Glomerular visceral epithelial cell (primary cell): ENCODE data around the gene GNPTG.
A peak's percentile ranks its signal among the peaks of the same experiment; 100 is the strongest.

Source experiments
- DNase-seq: peaks from one replicate; pipeline ENCODE4 v3.0.0-alpha.2; 2016; ENCODE audit errors: extremely low spot score

The GNPTG gene

GRCh38 chr16:1394367-1394951, 42.7 kb downstream of the GNPTG start:
- no peak for DNase-seq

- no peak for DNase-seq
Measured at GRCh38 chr16:1395444-1396031, 43.8 kb downstream of the GNPTG start.

- DNase-seq = no peak
Measured at GRCh38 chr16:1397779-1398178, 46.0 kb downstream of the GNPTG start.

- DNase-seq = no peak
Measured at GRCh38 chr16:1398351-1398750, 46.6 kb downstream of the GNPTG start.

- DNase-seq = no peak
Measured at GRCh38 chr16:1398826-1399581, 47.3 kb downstream of the GNPTG start.

GRCh38 chr16:1401061-1401757, 49.5 kb downstream of the GNPTG start:
- no peak for DNase-seq

- DNase-seq = no peak
Measured at GRCh38 chr16:1401758-1402154, 50.0 kb downstream of the GNPTG start.

- DNase-seq = no peak
Measured at GRCh38 chr16:1403036-1403435, 51.3 kb downstream of the GNPTG start.

GRCh38 chr16:1403733-1404132, 52.0 kb downstream of the GNPTG start:
- DNase-seq = no peak

GRCh38 chr16:1407753-1408152, 56.0 kb downstream of the GNPTG start:
- no peak for DNase-seq

GRCh38 chr16:1408171-1408837, 56.6 kb downstream of the GNPTG start:
- DNase-seq = peak; percentile 85

GRCh38 chr16:1412847-1413246, 61.1 kb downstream of the GNPTG start:
- DNase-seq = no peak
